Effector CD8-positive, alpha-beta T cell (primary cell): ENCODE data around the gene GATA5.
A peak's percentile ranks its signal among the peaks of the same experiment; 100 is the strongest.
"Not testable (repeated sequence)": the region's sequence is repeated elsewhere in the genome, so short reads cannot be mapped to it uniquely, and the experiment has no call there.

ENCODE experiments used
- DNase-seq: peaks from one replicate; lab custom pipeline; 2025; lab: John Stamatoyannopoulos, UW

GATA5 gene

GRCh38 chr20:62505337-62506045, 29.7 kb upstream of the GATA5 start:
- DNase-seq, result no peak

- no peak for DNase-seq
These were observed 28.5 kb upstream of the GATA5 start for GRCh38 chr20:62504323-62504722.

GRCh38 chr20:62503401-62504178, 27.8 kb upstream of the GATA5 start:
- DNase-seq, result no peak

- no peak for DNase-seq
These were observed 26.8 kb upstream of the GATA5 start for GRCh38 chr20:62502496-62503095.

GRCh38 chr20:62501801-62502495, 26.2 kb upstream of the GATA5 start:
- DNase-seq, result no peak

GRCh38 chr20:62500237-62500864, 24.6 kb upstream of the GATA5 start:
- DNase-seq, result peak; percentile 72

- DNase-seq, result no peak
These were observed 24.0 kb upstream of the GATA5 start for GRCh38 chr20:62499758-62500236.

- no peak for DNase-seq
These were observed 23.1 kb upstream of the GATA5 start for GRCh38 chr20:62498874-62499273.

- DNase-seq, result peak; percentile 8
These were observed 20.9 kb upstream of the GATA5 start for GRCh38 chr20:62496568-62497218.

GRCh38 chr20:62495749-62496567, 20.2 kb upstream of the GATA5 start:
- DNase-seq, result no peak

GRCh38 chr20:62494980-62495748, 19.4 kb upstream of the GATA5 start:
- no peak for DNase-seq

- DNase-seq, result no peak
These were observed 18.7 kb upstream of the GATA5 start for GRCh38 chr20:62494537-62494936.

GRCh38 chr20:62493886-62494285, 18.1 kb upstream of the GATA5 start:
- no peak for DNase-seq

GRCh38 chr20:62493253-62493885, 17.6 kb upstream of the GATA5 start:
- DNase-seq, result no peak

GRCh38 chr20:62492711-62493110, 16.9 kb upstream of the GATA5 start:
- DNase-seq, result no peak

- not testable (repeated sequence) for DNase-seq
These were observed 15.0 kb upstream of the GATA5 start for GRCh38 chr20:62490783-62491182.

GRCh38 chr20:62489932-62490263, 14.1 kb upstream of the GATA5 start:
- DNase-seq, result no peak

GRCh38 chr20:62489186-62489931, 13.6 kb upstream of the GATA5 start:
- DNase-seq, result no peak
